Hematopoietic multipotent progenitor cell treated with erythropoietin and hydrocortisone succinate and interleukin-3 and kit ligand, for 15 days (in vitro differentiated cells): ENCODE measurements around the gene RARB.

Experiments
- DNase-seq: peaks from one replicate; pipeline ENCODE4 v3.0.0-alpha.2; 2015; ENCODE audit warnings: low spot score

The RARB gene

DNA sequence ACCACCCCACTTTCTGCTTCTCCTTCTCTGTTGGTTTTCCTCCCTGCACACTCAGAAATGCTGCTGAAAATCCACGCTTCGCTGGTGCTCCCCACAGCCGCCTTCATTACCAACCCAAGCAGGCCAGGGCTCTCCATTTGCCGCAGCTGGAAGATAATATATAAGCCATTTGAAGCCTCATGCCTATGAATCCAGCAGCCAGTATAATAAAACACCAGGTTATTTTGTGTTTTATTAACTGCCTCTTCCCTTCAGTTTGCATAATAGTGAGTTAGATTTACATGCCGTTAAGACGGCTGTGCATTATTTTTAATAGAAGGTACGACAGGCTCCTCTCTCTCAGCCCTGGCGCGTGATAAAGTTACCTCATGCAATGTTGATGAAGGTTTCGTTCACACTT is 150.0 kb downstream of the RARB start:
- no peak for DNase-seq

DNA sequence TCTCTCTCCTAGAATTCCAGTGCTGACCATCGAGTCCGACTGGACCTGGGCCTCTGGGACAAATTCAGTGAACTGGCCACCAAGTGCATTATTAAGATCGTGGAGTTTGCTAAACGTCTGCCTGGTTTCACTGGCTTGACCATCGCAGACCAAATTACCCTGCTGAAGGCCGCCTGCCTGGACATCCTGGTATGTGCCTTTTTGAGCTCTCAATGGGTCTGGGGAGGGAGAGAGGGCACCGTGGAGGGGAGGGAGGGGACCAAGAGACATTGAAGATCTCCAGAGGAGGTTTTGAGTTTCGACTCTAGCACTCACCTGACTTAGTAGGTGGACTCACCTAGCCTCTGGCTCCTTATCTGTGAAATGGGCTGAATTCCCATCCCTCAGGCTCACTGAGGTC is 152.5 kb downstream of the RARB start:
- no peak for DNase-seq

DNA sequence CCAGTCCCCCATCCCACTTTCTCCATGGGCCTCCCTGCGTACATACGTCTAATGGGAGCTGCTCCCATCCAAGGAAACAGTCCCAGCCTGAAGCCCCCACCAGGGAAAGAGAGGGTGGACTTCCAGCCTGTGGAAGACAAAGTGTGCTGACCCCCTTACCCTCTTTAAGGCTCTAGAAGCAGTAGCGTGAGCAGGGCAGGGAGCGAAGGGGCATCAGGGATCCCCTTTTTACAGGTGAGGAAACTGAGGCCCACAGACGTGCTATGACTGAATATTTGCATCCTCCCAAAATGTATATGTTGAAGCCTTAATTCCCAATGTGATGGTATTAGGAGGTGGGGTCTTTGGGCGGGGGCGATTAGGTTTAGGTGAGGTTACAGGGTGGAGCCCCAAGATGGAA is 153.3 kb downstream of the RARB start:
- DNase-seq: no peak

DNA sequence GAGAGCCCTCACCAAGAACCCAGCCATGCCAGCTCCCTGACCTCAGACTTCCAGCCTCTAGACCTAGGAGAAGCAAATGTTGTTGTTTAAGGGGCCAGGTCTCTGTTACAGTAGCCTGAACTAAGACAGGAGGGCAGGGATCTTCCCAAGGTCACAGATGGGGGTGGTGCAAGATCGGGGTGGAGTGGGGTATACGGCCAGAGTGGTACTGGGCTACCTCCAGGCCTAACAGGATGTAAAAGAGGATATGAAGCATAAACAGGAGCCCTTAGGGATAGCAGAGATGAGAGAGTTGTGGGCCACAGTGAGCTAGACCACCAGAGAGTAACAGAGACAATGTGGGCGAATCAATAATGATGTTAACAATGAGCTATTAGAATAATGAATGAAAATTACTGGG is 153.8 kb downstream of the RARB start:
- no peak for DNase-seq

DNA sequence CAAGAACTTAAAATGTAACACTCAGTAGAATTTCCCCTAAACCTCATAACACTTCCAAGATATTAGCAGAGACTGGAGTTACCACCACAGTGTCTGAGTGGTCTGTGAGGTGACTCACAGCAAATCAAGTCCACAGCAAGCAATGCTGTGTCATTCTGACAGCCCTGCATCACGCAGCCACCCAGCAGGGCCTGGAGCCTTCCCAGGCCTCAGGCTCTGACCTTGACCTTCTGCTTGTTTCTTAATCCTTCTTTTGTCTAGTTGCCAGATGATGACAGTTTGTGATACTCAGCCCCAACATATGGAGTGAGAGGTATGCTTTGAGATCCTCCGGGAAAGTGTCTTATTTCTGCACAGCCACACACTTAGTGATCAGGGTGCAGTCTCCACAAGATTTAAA is 154.2 kb downstream of the RARB start:
- DNase-seq: no peak

DNA sequence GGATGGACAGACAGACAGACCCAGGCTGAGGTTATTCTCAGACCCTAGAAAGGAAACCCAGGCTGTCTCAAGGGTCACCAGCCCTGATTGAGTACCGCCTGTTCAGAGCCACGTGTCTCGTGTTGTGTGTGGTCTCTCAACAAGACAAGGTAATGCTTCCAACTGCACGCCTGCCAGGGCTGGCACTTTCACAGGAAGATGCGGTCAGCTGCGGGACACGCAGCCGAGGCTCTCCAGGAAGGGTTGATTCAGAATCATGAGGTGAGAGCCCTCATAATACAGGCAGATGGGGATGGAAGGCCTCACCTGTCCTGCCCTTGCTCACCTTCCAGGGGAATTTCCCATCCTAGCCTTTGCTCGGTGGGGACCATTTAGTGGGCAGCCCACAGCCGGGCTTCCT is 155.3 kb downstream of the RARB start:
- DNase-seq: no peak

DNA sequence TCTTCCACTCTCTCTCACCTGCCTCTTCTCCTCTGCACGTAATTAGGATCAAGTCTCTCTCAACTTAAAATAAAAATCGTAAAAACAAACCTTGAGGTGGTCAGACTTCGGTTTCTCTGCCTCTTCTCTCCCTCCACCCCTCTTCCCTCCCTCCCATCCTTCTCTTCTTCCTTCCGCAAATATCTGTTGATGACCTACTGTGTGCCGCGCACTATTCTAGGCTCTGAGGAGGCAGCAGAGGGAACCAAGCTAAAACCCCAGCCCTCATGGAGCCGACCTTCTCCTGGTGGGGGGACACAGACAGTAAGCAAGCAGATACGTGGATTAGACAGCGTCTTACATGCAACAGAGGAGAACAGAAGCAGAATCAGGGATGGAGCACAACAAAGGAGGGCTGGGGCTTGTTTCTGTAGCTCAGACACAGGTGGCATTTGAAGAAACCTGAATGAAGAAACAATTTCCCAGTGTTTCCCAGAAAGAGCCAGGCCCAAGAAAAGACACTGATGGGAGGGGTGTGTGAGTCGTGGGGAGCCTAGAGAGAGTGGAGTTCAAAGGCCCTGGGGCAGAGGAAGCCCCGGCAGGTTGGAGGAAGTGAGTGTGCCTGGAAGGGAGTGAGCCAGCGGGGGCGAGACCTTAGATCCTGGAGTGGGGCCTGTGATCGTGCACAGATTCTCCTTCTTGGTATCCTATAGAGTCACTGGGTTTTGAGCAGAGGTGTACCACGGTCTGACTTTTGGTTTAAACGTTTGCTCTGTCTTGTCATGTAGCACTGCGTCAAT is 156.1 kb downstream of the RARB start:
- DNase-seq: no peak

DNA sequence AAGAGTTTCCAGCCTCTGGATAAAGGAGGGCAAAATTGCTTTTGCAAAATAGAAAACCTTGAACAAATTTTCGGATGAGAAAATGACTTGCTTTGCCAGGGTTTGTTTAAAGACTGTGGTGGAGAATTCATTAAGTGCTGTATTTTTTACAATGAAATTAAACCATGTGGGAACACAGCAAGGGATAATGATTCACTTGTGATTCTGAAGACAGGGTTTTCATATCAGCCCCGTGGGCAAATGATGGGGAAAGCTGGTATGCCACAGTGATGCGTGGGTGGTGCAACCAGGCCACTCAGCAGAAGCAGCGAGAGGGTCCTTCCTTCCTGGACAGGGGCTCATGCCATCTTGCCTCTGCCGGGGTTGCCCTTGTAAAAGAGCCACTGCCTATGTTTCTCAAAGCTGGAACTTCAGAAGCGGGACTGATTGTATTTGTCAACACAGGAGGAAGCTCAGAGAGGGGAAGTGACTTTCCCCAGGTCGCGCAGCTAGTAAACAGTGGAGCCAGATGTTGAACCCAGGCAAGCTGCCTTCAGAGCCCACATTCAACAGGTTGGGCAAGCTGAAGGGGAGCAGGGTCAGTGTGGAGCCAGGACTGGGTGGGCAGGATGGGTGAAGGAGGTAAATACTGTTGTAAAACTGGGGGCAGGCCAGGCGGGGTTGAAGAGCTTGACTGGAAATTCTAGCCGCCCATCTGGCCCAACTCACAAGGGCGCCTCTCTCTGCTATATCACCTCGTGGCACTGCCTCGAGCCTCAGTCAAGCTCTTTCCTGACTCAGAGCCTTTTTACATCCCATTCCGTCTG is 157.5 kb downstream of the RARB start:
- DNase-seq: no peak

DNA sequence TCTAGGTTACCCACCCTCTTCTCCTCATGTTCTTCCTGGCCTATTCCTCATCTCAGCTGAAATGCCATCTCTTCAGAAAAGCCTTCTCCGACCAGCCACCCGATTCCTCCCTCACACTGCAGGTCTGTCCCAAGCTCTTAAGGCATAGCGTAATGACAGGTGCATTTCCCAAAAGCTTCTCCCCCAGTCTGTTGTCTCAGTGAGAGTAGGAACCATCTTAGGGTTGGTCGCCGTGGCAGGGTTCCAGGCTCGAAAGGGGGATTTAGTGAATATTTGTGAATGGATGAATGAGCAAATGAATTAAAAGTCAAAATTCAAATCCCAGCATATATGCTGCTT is 158.1 kb downstream of the RARB start:
- DNase-seq: no peak

DNA sequence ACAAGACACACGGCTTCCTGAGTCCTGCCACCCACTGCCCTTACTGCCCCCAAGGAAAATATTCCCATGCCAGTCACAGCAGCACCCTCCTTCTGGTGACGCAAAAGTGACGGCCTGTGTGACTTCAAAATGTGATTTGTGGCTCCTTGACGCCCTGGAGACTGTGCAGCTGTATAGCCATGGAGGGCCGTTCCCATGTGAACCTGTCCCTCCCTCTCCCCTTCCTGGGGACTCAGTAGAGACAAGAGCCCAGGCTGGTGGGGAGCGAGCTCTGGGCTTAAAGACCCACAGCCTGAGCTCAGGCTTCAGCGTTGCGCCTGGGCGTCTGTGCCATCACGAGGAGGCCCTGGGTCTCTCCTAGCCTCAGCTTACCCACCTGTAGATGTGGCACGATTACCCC is 158.5 kb downstream of the RARB start:
- no peak for DNase-seq

DNA sequence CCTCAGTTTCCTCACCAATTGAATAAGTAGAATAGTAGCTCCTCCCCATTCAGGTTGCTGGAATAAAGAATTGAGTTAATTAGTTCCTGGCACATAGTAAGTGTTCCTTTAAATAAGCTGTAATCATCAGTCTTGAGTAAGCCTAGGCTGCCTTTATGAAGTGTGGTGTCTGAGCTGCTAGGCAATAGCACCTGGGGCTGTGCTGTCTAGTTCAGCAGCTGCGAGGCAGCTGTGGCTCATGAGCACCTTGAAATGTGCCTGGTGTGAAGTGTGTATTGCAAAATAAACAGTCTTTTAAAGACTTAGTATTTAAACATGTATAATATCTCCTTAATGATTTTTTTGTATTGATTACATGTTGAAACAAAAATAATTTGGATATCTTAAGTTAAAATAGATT is 159.0 kb downstream of the RARB start:
- no peak for DNase-seq

DNA sequence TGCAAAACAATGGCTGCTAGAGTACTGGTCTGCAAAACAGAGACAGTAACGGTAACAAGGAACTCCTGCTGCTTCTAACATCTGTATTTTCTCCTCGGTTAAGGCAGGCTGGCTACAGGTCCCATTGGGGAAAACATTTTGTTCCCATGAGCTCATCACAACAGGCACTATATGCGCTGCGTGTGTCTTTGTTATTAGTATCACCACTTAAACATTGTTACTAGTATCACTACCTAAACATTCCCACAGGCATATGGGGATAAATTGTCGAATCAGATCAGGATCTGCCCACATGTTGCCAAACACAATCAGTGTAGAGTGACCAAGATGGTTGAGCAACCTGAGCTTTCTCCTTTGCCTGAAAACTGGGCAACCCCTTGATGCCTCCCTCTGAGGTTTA is 159.5 kb downstream of the RARB start:
- no peak for DNase-seq

DNA sequence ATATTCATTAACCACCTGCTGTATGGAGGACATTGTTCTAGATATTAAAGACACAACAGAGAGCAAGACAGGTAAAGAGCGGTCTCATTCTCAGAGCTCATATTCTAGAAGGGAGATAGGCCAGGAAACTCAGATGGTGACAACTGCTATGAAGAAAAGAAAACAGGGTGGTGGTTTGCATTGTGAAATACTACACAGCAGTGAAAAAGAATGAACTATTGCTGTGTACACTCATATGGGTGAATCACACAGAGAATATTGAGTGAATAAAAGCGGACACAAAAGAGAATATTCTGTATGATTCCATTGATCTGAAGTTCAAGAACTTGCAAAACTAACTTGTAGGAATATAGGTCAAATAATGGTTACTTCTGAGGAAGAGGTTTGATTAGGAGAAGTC is 159.9 kb downstream of the RARB start:
- DNase-seq: no peak

DNA sequence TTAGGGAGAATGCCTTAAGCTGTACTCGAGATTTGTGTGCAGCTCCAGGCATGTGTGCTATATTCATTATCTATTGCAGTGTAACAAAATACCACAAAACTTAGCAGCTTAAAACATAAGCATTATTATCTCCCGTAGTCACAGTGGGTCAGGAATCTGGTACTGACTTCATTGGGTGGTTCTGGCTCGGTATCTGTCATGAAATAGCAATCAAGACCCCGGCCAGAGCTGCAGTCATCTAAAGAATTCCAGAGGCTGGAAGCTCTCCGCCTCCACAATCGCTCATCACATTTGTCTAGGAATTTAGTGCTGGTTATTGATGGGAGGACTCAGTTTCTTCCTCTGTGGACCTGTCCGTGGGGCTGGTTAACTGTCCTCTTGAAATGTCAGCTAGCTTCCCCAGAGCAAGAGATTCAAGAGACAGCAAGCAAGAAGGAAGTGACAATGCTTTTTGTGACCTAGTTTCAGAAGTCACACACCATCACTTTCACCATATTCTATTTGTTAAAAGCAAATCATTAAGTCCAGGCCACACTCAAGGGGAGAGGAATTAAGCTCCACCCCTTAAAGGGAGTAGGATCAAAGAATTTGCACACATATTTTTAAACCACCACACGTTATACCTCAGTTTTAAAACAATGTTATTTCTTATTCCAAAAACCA is 160.5 kb downstream of the RARB start:
- no peak for DNase-seq

DNA sequence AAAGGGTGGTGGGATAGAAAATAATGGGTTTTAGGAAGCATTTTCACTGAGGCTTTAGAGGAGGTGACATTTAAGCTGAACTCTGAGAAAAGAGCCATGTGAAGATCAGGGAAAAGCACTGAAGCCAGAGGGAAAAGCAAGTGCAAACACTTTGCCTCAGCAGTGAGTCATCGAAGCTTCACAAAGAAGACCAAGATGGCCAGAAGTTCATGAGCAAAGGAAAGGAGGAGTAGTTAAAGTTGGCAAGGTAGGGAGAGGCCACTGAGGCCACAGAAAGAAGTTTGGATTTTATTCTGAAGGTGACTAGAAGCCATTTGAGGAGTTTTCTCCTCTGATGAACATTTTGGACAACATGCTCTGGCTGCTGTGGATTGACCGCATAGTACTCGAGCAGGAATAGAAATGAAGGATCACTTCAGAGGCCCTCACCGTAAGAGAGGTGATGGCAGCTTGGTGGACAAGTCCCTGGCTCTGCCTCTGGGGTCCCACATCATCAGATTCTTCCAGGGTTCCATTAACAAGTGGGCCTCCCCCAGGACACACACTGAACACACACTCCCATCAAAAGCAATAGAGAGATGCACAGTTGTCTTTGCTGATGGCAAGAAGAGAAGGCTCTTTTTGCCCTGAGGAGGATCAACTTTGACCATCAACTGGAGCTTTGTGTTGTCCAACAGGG is 161.2 kb downstream of the RARB start:
- no peak for DNase-seq

DNA sequence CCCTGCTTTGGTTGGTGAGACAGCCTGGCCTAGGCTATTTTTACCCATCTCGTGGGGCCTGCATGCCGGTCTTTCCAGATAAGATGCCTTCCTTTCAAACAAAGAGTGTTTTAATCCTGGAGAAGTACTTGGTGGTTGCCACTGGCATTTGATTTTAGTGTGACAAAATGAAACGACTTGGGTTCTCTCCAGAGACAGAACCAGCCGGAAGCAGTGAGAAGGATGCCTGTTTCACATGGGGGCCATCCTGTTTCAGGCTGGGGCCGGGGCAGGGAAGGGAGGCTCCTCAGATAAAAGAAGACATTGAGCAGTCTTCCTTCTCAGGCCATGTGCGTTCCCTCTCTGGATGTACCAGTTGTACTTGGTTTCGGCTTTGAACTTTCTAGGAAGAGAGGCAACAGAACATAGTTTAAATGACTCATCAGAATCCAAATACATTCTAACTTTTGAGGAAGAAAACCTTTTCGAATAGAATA is 161.8 kb downstream of the RARB start:
- no peak for DNase-seq

DNA sequence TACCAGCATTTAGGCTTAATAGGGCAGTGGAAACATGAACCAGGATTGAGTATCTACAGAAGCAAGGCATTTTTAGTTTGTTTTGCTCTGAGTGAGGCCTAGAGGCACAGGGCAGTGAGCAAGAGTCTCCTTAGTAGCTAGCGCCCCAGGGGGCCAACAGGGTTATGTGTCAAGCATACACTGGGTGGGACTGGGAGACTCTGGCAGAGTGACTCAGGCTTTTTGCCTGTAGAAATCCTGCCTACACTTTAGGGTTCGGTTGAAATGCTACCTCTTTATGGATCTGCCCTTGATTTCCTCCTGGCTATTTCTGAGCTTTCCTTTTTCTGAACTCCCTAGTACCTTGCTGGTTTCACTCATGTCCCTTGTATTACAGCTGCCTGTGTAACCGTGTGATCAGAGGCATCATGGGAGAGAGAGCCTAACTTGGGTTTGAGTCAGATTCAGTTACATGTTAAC is 164.5 kb downstream of the RARB start:
- DNase-seq: no peak

DNA sequence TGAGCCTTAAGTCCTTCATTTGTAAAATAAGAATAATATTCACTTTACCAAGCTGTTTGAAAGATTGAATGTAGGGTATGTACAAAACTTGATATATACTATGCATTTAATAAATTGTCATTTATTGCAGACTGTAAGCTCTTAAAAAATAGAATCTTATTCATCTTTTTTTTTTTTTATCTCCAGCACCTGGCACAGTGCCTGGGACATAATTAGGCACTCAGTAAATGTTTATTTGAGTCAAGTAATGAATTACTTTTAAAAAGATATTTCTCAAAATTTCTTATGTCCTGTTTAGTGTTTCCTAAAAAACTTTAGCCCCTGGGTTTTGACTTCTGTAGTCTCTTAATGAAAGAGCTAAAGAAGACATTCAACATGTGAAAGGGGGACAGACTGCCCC is 164.9 kb downstream of the RARB start:
- DNase-seq: no peak

DNA sequence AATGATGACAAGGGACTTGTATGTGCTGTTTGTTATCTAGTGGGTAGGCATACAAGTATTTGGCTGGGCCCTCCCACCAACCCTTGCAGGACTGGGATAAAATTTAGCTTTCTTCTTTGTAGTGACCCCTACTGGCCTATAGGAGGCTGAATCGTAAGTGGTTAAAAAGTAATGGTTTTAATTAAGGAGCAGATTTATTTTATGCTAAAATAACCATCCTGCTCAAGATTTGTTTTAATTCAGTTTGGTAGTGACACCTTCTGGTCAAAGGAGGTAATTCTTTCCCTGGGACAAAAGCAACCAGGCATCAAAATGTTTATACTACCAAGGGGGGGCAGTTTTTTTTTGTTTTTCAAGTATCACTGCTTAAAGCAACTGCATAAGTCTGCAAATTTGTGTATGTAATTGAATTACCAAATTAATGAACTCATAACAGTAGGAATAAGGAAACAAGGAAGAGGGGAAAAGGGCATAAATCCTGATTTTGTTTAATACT is 166.0 kb downstream of the RARB start:
- peak; percentile 47 for DNase-seq

DNA sequence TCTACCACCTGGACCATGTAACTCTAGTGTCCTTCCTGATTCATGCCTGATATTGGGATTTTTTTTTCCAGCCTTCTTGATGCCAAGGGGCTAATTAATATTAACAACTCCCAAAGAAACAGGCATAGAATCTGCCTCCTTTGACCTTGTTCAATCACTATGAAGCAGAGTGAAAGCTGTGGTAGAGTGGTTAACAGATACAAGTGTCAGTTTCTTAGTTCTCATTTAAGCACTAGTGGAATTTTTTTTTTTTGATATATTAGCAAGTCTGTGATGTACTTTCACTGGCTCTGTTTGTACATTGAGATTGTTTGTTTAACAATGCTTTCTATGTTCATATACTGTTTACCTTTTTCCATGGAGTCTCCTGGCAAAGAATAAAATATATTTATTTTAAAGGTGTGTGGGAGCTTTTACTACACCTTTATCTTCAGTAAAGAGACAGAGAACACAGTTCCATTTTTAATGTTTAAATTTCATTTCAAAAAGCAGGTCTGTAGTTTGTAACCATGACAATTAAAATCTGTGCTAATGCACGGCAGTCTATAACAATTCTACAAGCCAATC is 169.6 kb downstream of the RARB start:
- no peak for DNase-seq

DNA sequence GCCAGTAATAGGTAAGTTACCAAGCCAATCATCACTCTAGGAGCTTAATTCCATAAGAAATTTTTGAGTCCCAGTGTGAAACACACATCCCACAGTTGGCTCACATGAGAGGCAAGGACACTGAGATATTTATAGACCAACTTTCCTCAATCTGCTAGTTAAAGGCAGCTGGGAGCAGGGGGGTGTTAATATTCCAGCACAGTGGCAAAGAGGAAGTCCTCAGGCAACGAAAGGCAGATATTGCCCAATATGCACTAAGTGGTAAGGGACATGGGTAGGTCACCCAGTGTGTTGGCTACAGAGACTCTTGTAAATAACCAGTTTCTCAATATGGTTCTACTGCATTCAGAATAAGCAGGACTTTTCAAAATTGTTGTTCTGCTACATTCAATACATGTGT is 175.6 kb downstream of the RARB start:
- DNase-seq: no peak
